ENCODE results near the gene HSPA6. TPM values are rescaled to one million over a fixed set of nuclear protein-coding genes. Genes with fewer than 3 reads are reported as not detected.
"Not testable (repeated sequence)": the region's sequence is repeated elsewhere in the genome, so short reads cannot be mapped to it uniquely, and the experiment has no call there.

Gene HSPA6
- total RNA-seq, 6 experiments from 2014 or later, result 0.10 to 0.45 (median 0.19) TPM

GRCh38 chr1:161524742-161525291, 477 bp downstream of the HSPA6 start:
- DNase-seq; H3K27ac Mint-ChIP-seq; H3K27me3 Mint-ChIP-seq (ENCODE audit: insufficient read depth); H3K9me3 Mint-ChIP-seq; H3K4me1 Mint-ChIP-seq (ENCODE audit: low read depth); H3K36me3 Mint-ChIP-seq (ENCODE audit: low read depth): not testable (repeated sequence)
- peak overlapping the region; percentile 77 for H3K4me3 Mint-ChIP-seq

GRCh38 chr1:161525321-161525720, 981 bp downstream of the HSPA6 start:
- H3K4me3 Mint-ChIP-seq, result peak overlapping the region; percentile 77
- H3K4me1 Mint-ChIP-seq (ENCODE audit: low read depth); H3K36me3 Mint-ChIP-seq (ENCODE audit: low read depth); H3K27me3 Mint-ChIP-seq (ENCODE audit: insufficient read depth); H3K27ac Mint-ChIP-seq; DNase-seq; H3K9me3 Mint-ChIP-seq: not testable (repeated sequence)

- H3K4me3 Mint-ChIP-seq; H3K27ac Mint-ChIP-seq; H3K36me3 Mint-ChIP-seq (ENCODE audit: low read depth); H3K9me3 Mint-ChIP-seq; DNase-seq; H3K4me1 Mint-ChIP-seq (ENCODE audit: low read depth): not testable (repeated sequence)
- H3K27me3 Mint-ChIP-seq (ENCODE audit: insufficient read depth), result peaks cover 16% of the 10 kb centered on the region
These were observed 1.6 kb downstream of the HSPA6 start for GRCh38 chr1:161525918-161526317.

- H3K36me3 Mint-ChIP-seq (ENCODE audit: low read depth); H3K4me3 Mint-ChIP-seq; H3K27ac Mint-ChIP-seq; DNase-seq; H3K9me3 Mint-ChIP-seq: not testable (repeated sequence)
- H3K4me1 Mint-ChIP-seq (ENCODE audit: low read depth), result peaks cover 17% of the 10 kb centered on the region
- H3K27me3 Mint-ChIP-seq (ENCODE audit: insufficient read depth), result peaks cover 14% of the 10 kb centered on the region
These were observed 4.2 kb downstream of the HSPA6 start for GRCh38 chr1:161528550-161528949.

- H3K27ac Mint-ChIP-seq; H3K27me3 Mint-ChIP-seq (ENCODE audit: insufficient read depth); DNase-seq; H3K36me3 Mint-ChIP-seq (ENCODE audit: low read depth); H3K9me3 Mint-ChIP-seq: not testable (repeated sequence)
- peak overlapping the region; percentile 95 for H3K4me3 Mint-ChIP-seq
- H3K4me1 Mint-ChIP-seq (ENCODE audit: low read depth), result peaks cover 17% of the 10 kb centered on the region
These were observed 5.2 kb downstream of the HSPA6 start for GRCh38 chr1:161529463-161530104.

GRCh38 chr1:161530158-161530557, 5.8 kb downstream of the HSPA6 start:
- not testable (repeated sequence) for H3K27me3 Mint-ChIP-seq (ENCODE audit: insufficient read depth)

GRCh38 chr1:161530671-161531641, 6.6 kb downstream of the HSPA6 start:
- not testable (repeated sequence) for H3K36me3 Mint-ChIP-seq (ENCODE audit: low read depth); H3K9me3 Mint-ChIP-seq; H3K27me3 Mint-ChIP-seq (ENCODE audit: insufficient read depth)
- peak; percentile 95 for DNase-seq
- Mint-ChIP-seq H3K4me3 (peak overlapping the region; percentile 95), H3K4me1 (ENCODE audit: low read depth) (peaks cover 17% of the 10 kb centered on the region), H3K27ac (peak overlapping the region; percentile 85)

More at GRCh38 chr1:161530158-161530557, 5.8 kb downstream of the HSPA6 start:
- Mint-ChIP-seq H3K4me3 (peak overlapping the region; percentile 95), H3K4me1 (ENCODE audit: low read depth) (peaks cover 17% of the 10 kb centered on the region), H3K27ac (peak overlapping the region; percentile 85)
- H3K36me3 Mint-ChIP-seq (ENCODE audit: low read depth); H3K9me3 Mint-ChIP-seq: not testable (repeated sequence)
- peak; percentile 80 for DNase-seq

GRCh38 chr1:161531986-161532643, 7.8 kb downstream of the HSPA6 start:
- no peaks in the 10 kb centered on the region; the same call in 1 of the 2 replicates for H3K9me3 Mint-ChIP-seq
- H3K27me3 Mint-ChIP-seq (ENCODE audit: insufficient read depth), result peaks cover 9% of the 10 kb centered on the region
- H3K36me3 Mint-ChIP-seq (ENCODE audit: low read depth), result peaks cover 4% of the 10 kb centered on the region; the same call in 1 of the 2 replicates
- TF ChIP-seq CTCF (IDR thresholded peaks at IDR 0.05), result no peak
- no peak for DNase-seq
- H3K4me1 Mint-ChIP-seq (ENCODE audit: low read depth), result peaks cover 17% of the 10 kb centered on the region
- H3K4me3 Mint-ChIP-seq, result peak overlapping the region; percentile 95
- H3K27ac Mint-ChIP-seq, result peak overlapping the region; percentile 6; the same call in 1 of the 2 replicates

GRCh38 chr1:161532644-161533567, 8.6 kb downstream of the HSPA6 start:
- Mint-ChIP-seq H3K27ac (peak overlapping the region; percentile 50), H3K27me3 (ENCODE audit: insufficient read depth) (peaks cover 12% of the 10 kb centered on the region), H3K4me3 (peak overlapping the region; percentile 95), H3K4me1 (ENCODE audit: low read depth) (peaks cover 17% of the 10 kb centered on the region)
- not testable (repeated sequence) for H3K9me3 Mint-ChIP-seq; DNase-seq; H3K36me3 Mint-ChIP-seq (ENCODE audit: low read depth)

- not testable (repeated sequence) for H3K9me3 Mint-ChIP-seq; H3K27ac Mint-ChIP-seq; H3K4me3 Mint-ChIP-seq; DNase-seq; H3K36me3 Mint-ChIP-seq (ENCODE audit: low read depth); H3K27me3 Mint-ChIP-seq (ENCODE audit: insufficient read depth)
- H3K4me1 Mint-ChIP-seq (ENCODE audit: low read depth), result peaks cover 20% of the 10 kb centered on the region
These were observed 12.8 kb downstream of the HSPA6 start for GRCh38 chr1:161537068-161537669.

- H3K27me3 Mint-ChIP-seq (ENCODE audit: insufficient read depth), result peaks cover 11% of the 10 kb centered on the region
- peak overlapping the region; percentile 96; the same call in 1 of the 2 replicates for H3K4me3 Mint-ChIP-seq
- H3K4me1 Mint-ChIP-seq (ENCODE audit: low read depth), result not testable (repeated sequence)
These were observed 14.7 kb downstream of the HSPA6 start for GRCh38 chr1:161538925-161539479.

More at GRCh38 chr1:161538925-161539479, 14.7 kb downstream of the HSPA6 start:
- H3K36me3 Mint-ChIP-seq (ENCODE audit: low read depth); DNase-seq; H3K9me3 Mint-ChIP-seq; H3K27ac Mint-ChIP-seq: not testable (repeated sequence)

Data from HFFc6 (cell line).